ENCODE data around the gene TMOD3. TPM values are rescaled to one million over a fixed set of nuclear protein-coding genes. Genes with fewer than 3 reads are reported as not detected.

Gene TMOD3
- total and polyA plus RNA-seq, 2 experiments from 2014 or later = 26.1 to 29.9 TPM

DNA sequence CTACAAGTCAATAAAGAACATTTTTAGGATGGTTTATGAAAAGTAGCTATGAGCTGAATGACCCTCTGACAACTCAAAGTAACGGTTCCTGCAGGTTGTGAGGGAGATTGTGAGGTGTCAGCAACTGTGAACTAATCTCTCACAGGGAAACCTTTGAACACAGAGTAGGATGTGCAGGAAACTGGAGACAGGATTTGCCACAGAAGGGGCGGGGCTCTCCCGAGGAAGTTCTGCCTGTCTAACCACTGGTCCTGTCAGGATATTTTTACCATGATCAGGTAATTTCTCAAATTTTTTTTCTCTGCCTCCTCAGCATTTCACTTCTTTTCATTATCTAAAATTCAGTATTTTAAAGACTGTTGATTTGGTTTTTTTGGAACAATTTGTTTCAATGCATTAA lies 108.8 kb downstream of the TMOD3 start:
- Mint-ChIP-seq H3K9me3 (no peaks in the 10 kb centered on the region), H3K27me3 (ENCODE audit: insufficient read depth, low read depth, poor library complexity) (peaks cover 3% of the 10 kb centered on the region), H3K4me3 (no peak overlapping the region), H3K4me1 (peaks cover 8% of the 10 kb centered on the region; the same call in 1 of the 3 replicates), H3K27ac (no peak overlapping the region), H3K36me3 (ENCODE audit: low read depth) (peaks cover 35% of the 10 kb centered on the region)
- Histone ChIP-seq H3K27ac (ENCODE audit: low read depth) (no peak overlapping the region), H3K4me3 (no peak overlapping the region), H3K79me2 (replicated peaks; ENCODE audit: insufficient read depth) (peaks cover 3% of the 10 kb centered on the region; the same call in 1 of the 2 replicates), H3K9me2 (ENCODE audit: insufficient read depth) (no peaks in the 10 kb centered on the region), H3K27me3 (ENCODE audit: insufficient read depth) (no peaks in the 10 kb centered on the region), H3K36me3 (ENCODE audit: insufficient read depth) (peaks cover 11% of the 10 kb centered on the region), H4K20me1 (replicated peaks; ENCODE audit: insufficient read depth) (peaks cover 9% of the 10 kb centered on the region; the same call in 1 of the 2 replicates), H3K4me1 (ENCODE audit: insufficient read depth) (no peaks in the 10 kb centered on the region), H2AFZ (no peak overlapping the region), H3F3A (replicated peaks; ENCODE audit: low read depth) (0 out of 2 replicates have a peak, but pooled peaks cover 3% of the 10 kb centered on the region), H3K4me2 (no peak overlapping the region)
- ATAC-seq (no peak), DNase-seq (ENCODE audit: low spot score) (no peak)
- TF ChIP-seq CREB1 (CRISPR knock-in tag; IDR thresholded peaks at IDR 0.05; ENCODE audit: low read depth) (no peak), NANOG (IDR thresholded peaks at IDR 0.05; ENCODE audit: borderline replicate concordance) (no peak), POLR2AphosphoS5 (IDR thresholded peaks at IDR 0.05; ENCODE audit: low read depth) (no peak), STAT1 (IDR thresholded peaks at IDR 0.05; ENCODE audit: unreplicated experiment) (no peak), EZH2phosphoT487 (IDR thresholded peaks at IDR 0.05; ENCODE audit: unreplicated experiment) (no peak), ZNF331 (CRISPR knock-in tag; IDR thresholded peaks at IDR 0.05; ENCODE audit: low read depth) (no peak), EZH2 (IDR thresholded peaks at IDR 0.05; ENCODE audit: low read depth, unreplicated experiment) (no peak), JUNB (IDR thresholded peaks at IDR 0.05; ENCODE audit: unreplicated experiment) (no peak), REST (IDR thresholded peaks at IDR 0.05; ENCODE audit: unreplicated experiment) (no peak), ETS1 (IDR thresholded peaks at IDR 0.05) (no peak), ZNF114 (CRISPR knock-in tag; IDR thresholded peaks at IDR 0.05) (no peak)
- TF ChIP-seq, protein P1, sequence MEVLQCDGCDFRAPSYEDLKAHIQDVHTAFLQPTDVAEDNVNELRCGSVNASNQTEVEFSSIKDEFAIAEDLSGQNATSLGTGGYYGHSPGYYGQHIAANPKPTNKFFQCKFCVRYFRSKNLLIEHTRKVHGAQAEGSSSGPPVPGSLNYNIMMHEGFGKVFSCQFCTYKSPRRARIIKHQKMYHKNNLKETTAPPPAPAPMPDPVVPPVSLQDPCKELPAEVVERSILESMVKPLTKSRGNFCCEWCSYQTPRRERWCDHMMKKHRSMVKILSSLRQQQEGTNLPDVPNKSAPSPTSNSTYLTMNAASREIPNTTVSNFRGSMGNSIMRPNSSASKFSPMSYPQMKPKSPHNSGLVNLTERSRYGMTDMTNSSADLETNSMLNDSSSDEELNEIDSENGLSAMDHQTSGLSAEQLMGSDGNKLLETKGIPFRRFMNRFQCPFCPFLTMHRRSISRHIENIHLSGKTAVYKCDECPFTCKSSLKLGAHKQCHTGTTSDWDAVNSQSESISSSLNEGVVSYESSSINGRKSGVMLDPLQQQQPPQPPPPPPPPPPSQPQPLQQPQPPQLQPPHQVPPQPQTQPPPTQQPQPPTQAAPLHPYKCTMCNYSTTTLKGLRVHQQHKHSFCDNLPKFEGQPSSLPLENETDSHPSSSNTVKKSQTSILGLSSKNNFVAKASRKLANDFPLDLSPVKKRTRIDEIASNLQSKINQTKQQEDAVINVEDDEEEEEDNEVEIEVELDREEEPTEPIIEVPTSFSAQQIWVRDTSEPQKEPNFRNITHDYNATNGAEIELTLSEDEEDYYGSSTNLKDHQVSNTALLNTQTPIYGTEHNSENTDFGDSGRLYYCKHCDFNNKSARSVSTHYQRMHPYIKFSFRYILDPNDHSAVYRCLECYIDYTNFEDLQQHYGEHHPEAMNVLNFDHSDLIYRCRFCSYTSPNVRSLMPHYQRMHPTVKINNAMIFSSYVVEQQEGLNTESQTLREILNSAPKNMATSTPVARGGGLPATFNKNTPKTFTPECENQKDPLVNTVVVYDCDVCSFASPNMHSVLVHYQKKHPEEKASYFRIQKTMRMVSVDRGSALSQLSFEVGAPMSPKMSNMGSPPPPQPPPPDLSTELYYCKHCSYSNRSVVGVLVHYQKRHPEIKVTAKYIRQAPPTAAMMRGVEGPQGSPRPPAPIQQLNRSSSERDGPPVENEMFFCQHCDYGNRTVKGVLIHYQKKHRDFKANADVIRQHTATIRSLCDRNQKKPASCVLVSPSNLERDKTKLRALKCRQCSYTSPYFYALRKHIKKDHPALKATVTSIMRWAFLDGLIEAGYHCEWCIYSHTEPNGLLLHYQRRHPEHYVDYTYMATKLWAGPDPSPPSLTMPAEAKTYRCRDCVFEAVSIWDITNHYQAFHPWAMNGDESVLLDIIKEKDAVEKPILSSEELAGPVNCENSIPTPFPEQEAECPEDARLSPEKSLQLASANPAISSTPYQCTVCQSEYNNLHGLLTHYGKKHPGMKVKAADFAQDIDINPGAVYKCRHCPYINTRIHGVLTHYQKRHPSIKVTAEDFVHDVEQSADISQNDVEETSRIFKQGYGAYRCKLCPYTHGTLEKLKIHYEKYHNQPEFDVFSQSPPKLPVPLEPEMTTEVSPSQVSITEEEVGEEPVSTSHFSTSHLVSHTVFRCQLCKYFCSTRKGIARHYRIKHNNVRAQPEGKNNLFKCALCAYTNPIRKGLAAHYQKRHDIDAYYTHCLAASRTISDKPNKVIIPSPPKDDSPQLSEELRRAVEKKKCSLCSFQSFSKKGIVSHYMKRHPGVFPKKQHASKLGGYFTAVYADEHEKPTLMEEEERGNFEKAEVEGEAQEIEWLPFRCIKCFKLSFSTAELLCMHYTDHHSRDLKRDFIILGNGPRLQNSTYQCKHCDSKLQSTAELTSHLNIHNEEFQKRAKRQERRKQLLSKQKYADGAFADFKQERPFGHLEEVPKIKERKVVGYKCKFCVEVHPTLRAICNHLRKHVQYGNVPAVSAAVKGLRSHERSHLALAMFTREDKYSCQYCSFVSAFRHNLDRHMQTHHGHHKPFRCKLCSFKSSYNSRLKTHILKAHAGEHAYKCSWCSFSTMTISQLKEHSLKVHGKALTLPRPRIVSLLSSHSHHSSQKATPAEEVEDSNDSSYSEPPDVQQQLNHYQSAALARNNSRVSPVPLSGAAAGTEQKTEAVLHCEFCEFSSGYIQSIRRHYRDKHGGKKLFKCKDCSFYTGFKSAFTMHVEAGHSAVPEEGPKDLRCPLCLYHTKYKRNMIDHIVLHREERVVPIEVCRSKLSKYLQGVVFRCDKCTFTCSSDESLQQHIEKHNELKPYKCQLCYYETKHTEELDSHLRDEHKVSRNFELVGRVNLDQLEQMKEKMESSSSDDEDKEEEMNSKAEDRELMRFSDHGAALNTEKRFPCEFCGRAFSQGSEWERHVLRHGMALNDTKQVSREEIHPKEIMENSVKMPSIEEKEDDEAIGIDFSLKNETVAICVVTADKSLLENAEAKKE (CRISPR knock-in tag; IDR thresholded peaks at IDR 0.05) = no peak
- TF ChIP-seq, protein P2, sequence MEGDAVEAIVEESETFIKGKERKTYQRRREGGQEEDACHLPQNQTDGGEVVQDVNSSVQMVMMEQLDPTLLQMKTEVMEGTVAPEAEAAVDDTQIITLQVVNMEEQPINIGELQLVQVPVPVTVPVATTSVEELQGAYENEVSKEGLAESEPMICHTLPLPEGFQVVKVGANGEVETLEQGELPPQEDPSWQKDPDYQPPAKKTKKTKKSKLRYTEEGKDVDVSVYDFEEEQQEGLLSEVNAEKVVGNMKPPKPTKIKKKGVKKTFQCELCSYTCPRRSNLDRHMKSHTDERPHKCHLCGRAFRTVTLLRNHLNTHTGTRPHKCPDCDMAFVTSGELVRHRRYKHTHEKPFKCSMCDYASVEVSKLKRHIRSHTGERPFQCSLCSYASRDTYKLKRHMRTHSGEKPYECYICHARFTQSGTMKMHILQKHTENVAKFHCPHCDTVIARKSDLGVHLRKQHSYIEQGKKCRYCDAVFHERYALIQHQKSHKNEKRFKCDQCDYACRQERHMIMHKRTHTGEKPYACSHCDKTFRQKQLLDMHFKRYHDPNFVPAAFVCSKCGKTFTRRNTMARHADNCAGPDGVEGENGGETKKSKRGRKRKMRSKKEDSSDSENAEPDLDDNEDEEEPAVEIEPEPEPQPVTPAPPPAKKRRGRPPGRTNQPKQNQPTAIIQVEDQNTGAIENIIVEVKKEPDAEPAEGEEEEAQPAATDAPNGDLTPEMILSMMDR (conservative IDR thresholded peaks at IDR 0.05; ENCODE audit: low read depth in 2 of 2) = no peak

All from GM23338 (cell line).